DMS 273 (cell line): Measurements from ENCODE around the gene FAM78A.

Experiments used
- DNase-seq: peaks from one replicate; lab custom pipeline; 2025; ENCODE audit not compliant: unreplicated experiment; lab: John Stamatoyannopoulos, UW

Gene FAM78A

GRCh38 chr9:131240047-131240921 lies 36.0 kb downstream of the FAM78A start:
- DNase-seq = no peak

GRCh38 chr9:131239161-131239975 lies 36.9 kb downstream of the FAM78A start:
- DNase-seq = peak; percentile 27

GRCh38 chr9:131238402-131239021 lies 37.8 kb downstream of the FAM78A start:
- no peak for DNase-seq

GRCh38 chr9:131237931-131238401 lies 38.3 kb downstream of the FAM78A start:
- DNase-seq = peak; percentile 62

- peak; percentile 39 for DNase-seq
These were observed 39.0 kb downstream of the FAM78A start for GRCh38 chr9:131237291-131237690.

GRCh38 chr9:131236761-131237160 lies 39.5 kb downstream of the FAM78A start:
- DNase-seq = no peak

- no peak for DNase-seq
These were observed 40.1 kb downstream of the FAM78A start for GRCh38 chr9:131236161-131236560.

GRCh38 chr9:131235480-131235851 lies 40.8 kb downstream of the FAM78A start:
- no peak for DNase-seq

GRCh38 chr9:131234799-131235479 lies 41.4 kb downstream of the FAM78A start:
- no peak for DNase-seq

- no peak for DNase-seq
These were observed 42.3 kb downstream of the FAM78A start for GRCh38 chr9:131233995-131234394.

GRCh38 chr9:131233556-131233955 lies 42.8 kb downstream of the FAM78A start:
- DNase-seq = no peak

- DNase-seq = no peak
These were observed 47.3 kb downstream of the FAM78A start for GRCh38 chr9:131228988-131229387.

- no peak for DNase-seq
These were observed 48.3 kb downstream of the FAM78A start for GRCh38 chr9:131227959-131228460.

- peak; percentile 31 for DNase-seq
These were observed 49.0 kb downstream of the FAM78A start for GRCh38 chr9:131227112-131227958.

- DNase-seq = no peak
These were observed 50.1 kb downstream of the FAM78A start for GRCh38 chr9:131226226-131226625.

- no peak for DNase-seq
These were observed 53.9 kb downstream of the FAM78A start for GRCh38 chr9:131222460-131222859.

- DNase-seq = no peak
These were observed 55.8 kb downstream of the FAM78A start for GRCh38 chr9:131220485-131220884.

GRCh38 chr9:131218370-131218769 lies 57.9 kb downstream of the FAM78A start:
- no peak for DNase-seq

- DNase-seq = no peak
These were observed 58.8 kb downstream of the FAM78A start for GRCh38 chr9:131217331-131218031.
